Umbilical cord (tissue), 2 donors: ENCODE data around the gene TSPEAR. TPM values are rescaled to one million over a fixed set of nuclear protein-coding genes. Genes with fewer than 3 reads are reported as not detected.
"Not testable (repeated sequence)": the region's sequence is repeated elsewhere in the genome, so short reads cannot be mapped to it uniquely, and the experiment has no call there.

Source experiments
- DNase-seq: peaks from one replicate; pipeline ENCODE4 v3.0.0-alpha.2; 2015; ENCODE audit warnings: low spot score
- total RNA-seq: library from RNA; depleted of rRNA; stranded (reverse); fragments of >200 nt; gene quantifications from one replicate; pipeline ENCODE4 v1.2.3, GENCODE V29; 2014; ENCODE audit warnings: low replicate concordance; ENCODE audit not compliant: insufficient read depth

TSPEAR gene
- total RNA-seq, 1 donor from 2014 or later: not detected

DNA sequence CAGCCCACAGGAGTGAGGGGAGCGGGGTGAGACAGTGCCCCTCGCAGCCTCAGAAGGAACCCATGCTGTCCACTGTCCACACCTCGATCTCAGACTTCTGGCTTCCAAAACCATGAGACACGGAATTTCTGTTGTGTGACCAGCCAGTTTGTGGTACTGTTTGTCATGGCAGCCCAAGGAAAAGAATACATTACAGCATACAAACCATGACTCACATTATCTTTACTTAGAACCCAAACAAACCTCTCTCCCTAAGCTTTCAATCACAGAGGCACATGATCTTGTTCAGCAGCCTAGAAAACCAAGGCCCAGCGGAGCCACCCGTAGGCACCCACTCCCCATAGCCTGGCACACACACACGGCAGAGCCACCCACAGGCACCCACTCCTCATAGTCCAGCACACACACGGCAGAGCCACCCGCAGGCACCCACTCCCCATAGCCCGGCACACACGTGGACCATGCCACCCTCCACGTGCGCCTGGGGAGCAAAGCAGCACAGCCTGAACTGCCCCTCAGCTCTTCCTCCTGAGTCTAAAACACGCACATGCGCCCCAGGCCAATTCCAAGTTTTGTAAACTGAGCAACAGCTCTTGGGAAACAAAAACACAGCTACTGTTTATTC lies 138.3 kb downstream of the TSPEAR start:
- no peak for DNase-seq

DNA sequence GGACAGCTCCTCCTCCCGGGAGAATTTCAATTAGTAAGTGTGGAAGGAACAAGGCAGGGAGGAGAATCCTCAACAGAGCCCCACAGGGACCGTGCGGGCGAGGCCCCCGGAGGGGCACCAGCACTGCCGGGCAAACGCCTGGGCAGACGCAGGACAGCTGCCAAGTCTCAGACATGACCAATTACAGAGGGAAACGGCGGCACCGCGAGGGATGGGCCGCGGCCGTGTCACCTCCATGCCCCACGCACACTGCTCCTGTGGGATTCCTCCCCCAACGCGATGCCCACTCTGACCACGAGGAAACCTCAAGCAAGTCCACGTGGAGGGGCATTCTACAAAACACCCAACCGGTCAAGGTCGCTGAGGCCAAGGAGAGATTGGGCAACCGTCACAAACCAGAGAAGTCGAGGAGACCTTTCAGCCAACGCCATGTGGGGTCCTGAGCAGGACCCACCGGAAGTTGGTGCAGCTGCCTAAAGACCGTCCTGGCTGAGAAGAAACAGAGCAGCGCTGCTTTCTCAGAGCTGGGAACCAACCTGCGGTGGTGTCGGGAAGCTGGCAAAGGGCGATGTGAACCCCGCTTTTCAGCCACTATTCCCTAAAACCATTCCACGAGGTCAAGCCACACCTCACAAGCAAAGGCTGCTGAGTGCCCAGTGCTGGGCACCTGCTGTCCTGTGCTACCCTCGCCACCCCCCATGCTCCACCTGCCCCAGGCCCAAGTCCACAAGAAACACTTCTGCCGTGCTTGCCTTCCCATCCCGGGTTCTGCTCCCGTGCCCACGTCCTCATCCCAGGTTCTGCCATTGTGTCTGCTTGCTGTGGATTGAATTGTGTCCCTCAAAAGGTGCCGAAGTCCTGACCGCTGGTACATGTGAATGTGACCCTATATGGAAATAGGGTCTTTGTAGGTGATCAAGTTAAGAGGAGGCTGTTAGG lies 139.3 kb downstream of the TSPEAR start:
- no peak for DNase-seq

DNA sequence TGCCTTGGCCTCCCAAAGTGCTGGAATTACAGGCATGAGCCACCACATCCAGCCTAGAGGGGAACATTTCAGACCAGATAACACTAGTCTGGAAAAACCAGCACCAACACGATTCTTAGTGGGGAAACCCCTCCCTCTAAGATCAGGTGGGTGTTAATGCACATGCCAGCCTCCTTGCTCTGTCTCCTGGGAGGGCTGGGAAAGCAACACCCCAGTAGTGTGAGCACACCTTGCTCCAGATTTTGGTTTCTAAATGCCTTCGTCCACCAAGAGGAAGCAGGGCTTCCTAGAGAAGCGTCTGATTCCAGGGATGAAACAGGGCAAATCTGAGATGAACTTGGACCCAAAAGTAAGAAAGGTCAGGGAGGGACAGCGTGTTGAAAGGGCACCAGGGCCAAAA lies 140.1 kb downstream of the TSPEAR start:
- DNase-seq: no peak

DNA sequence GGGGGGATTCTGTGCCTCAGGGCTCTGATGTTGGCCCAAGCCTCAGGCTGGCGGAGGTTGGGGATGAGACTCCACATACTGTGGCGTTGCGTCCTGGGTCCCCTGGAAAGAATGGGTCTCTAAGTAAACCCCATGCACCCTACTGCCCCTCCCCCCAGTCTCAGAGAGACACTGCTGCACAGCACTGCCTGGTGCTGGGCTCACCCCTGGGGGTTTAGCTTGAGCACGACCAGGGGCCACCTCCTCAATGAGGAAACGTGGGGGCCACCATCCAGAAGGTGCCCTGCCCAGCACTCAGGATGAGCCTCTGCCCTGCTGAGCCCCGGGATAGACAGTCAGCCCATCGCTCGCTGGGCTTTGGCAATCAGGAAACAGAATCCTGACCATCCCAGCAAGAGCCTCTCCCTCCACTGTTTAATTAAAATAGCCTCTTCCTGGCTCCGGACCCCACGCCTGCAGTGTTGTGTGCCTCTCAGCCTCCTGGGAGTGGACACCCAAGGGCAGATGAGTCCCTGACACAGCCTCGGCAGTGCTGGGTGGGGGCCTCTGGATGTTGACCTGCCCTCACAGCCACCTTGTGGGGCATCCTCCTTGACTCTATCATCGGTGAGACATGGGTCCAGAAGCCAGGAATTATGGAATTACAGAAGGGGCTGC lies 141.4 kb downstream of the TSPEAR start:
- no peak for DNase-seq

DNA sequence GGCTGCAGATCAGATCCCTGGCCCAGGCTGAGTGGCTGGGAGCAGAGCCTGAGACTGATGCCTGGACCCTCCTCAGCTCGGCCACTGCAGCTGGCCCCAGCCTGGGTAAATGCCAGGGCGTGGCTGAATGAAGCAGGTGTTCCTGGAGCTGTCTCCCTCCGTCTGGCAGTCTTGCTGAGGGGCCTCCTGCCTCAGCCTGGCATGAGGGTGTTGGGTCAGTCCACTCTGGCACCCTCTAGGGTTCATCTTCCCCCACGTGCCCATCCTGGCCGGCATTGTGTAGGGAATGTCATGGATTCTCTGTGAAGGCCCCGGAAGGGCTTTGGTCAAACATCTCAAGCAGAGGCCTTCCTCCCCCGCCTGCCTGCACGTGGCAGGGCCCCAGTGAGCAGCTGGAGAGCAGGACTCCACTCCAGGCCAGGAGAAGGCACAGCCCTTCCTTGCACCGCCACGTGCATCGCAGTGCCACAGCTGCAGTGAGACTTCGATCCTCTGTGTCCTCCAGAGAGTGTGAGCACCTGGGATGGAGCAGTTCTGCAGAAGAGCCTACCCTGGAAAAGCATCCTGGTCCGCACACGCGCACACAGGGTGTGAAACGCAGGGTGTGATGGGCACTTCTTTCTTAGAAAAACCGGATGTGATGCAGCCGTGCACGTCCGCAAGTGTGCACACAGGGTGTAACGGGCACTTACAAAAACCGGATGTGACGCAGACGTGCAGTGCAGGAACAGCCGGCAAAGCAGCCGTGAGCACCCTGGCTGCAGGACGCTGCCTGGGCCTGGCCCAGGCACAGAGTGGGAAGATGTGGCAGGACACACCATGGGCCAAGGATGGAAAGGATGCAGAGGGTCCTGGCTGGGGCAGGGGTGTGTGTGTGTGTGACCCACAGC lies 142.5 kb downstream of the TSPEAR start:
- DNase-seq: no peak

DNA sequence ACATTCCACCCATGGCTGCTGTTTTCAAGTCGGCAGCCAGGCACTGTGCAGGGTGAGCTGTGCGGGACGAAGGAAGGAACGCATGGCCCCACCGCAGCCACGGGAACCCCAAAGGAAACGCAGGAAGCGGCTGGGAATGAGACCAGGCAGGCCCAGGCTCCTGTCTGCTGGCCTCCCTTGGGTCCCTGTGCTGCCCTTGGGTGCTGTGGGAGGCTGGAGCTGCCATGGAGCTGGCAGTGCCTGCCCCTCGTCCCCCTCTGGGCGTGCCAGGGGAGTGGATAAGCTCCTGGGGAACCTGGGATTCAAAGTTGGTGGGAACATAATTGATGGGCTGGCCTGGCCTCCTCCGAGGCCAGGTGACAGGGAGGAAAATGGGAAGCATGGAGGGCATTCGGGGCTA lies 143.1 kb downstream of the TSPEAR start:
- DNase-seq: no peak

DNA sequence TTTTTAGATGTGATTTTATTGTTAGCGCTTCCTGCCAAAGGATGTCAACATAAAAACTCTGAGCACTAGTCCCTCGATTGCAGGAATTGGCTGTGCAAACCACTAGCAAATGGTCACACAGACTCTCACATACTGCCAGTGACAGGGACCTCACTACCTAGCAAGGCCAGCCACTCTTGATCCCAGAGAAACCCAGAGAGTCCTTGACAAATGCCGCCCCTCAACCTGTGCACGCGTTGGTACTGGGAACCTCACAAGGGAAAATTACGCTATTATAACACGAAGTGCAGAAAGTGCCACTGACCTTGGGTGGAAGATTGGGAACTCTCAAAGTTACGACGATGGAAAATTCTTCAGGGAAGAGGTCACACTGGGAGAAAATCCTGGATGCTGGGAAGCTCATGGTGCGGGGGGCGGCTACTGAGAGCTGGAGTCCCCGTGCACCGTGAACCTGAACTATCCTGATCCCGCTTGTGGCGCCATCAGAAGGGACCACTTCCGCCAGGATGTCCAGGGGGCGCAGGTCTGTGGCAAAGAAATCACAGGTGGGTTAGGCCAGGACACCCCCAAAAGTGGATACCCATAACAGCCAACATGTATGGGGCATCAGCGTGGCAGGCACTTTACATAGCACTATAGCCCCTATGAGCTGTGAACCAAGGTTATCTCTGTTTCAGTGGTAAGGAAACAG lies 143.7 kb downstream of the TSPEAR start:
- no peak for DNase-seq

DNA sequence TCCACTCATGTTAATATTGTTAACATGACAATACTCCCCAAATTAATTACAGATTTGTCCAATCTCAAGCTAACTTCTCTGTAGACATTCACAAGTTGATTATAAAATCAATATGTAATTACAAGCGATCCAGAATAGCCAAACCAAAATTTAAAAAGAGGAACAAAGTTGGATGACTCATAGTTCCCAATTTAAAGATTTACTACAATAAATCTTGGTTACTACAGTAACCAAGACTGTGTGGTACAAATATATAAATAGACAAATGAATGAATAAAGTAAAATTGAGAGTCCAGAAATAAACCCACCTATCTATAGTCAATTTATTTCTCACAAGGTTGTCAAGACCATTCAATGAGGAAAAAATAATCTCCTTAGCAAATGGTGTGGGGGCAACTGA lies 145.0 kb downstream of the TSPEAR start:
- no peak for DNase-seq

DNA sequence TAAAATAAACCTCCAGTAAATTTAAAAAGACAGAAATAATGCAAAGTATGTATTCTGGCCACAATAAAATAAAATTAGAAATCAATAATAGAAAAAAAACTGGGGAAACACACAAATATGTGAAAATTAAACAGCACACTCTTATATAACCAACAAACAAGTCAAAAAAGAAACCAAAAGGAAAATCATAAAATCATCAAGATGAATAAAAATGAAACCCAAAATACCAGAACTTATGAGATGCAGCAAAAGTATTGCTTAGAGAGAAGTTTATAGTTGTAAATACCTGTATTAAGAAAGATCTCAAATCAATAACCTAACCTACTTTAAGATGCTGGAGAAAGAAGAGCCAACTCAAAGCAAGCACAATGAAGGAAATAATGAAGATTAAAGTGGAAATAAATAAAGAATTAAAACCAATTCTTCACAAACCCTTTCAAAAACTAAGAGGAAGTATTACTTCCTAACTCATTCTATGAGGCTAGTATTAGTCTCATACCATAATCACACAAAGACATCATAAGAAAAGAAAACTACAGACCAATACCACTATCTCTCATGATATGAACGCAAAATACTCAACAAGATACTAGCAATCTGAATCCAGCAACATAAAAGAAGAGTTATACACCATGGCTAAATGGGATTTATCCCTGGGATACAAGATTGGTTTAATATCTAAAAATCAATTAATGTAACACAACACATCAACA lies 146.3 kb downstream of the TSPEAR start:
- DNase-seq: no peak

DNA sequence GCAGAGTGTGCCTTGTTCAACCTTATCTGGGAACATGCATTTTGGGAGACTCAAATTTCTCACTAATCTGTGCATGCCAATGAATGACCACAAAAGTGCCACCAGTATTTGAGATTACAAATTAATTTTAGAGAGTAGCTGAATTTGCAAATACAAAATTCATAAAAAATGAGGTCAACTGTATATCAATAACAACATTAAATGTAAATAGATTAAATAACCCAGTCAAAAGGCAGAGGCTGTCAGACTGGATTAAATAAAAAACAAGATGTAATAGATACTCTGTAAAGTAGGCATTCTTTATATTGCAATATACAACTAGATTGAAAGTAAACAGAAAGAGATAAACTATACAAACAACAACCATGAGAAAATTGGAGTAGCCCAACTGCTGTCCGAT lies 147.3 kb downstream of the TSPEAR start:
- DNase-seq: no peak

DNA sequence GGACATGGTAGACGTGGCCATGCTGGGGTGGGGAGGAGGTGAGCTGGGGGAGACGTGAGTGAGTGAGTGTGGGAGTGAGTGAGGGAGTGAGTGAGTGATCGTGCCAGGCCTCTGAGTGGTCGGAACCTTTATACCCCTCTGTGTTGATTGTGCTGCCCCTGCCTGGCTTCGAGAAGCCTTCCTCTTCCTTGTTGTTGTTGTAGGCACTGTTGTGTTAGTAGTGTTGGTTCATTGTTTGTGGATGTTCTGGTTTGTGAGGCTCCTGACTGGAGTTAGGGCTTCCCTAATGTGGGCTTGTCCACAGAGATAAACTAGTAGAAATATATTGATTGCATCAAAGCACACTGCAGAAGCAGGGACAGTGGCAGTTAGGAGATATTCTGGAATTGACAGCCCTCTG lies 152.7 kb downstream of the TSPEAR start, which contains the start of gene KRTAP10-3:
TSS of gene KRTAP10-3 (minus strand) at position 101 of the 400 bp plus-strand sequence. CDS start at position 21, 80 bp downstream.
- DNase-seq: no peak

DNA sequence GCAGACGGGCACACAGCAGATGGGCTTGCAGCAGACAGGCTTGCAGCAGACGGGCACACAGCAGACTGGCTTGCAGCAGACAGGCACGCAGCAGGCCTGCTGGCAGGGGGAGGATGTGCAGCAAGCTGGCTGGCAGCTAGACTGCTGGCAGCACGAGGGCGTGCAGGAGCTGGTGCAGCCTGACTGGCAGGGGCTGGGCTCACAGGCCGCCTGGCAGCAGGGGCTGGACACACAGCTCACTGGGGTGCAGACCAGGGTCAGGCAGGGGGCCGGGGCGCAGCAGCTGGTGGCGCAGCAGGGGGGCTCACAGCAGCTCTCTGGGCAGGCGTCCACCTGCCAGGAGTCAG lies 153.1 kb downstream of the TSPEAR start:
- not testable (repeated sequence) for DNase-seq

DNA sequence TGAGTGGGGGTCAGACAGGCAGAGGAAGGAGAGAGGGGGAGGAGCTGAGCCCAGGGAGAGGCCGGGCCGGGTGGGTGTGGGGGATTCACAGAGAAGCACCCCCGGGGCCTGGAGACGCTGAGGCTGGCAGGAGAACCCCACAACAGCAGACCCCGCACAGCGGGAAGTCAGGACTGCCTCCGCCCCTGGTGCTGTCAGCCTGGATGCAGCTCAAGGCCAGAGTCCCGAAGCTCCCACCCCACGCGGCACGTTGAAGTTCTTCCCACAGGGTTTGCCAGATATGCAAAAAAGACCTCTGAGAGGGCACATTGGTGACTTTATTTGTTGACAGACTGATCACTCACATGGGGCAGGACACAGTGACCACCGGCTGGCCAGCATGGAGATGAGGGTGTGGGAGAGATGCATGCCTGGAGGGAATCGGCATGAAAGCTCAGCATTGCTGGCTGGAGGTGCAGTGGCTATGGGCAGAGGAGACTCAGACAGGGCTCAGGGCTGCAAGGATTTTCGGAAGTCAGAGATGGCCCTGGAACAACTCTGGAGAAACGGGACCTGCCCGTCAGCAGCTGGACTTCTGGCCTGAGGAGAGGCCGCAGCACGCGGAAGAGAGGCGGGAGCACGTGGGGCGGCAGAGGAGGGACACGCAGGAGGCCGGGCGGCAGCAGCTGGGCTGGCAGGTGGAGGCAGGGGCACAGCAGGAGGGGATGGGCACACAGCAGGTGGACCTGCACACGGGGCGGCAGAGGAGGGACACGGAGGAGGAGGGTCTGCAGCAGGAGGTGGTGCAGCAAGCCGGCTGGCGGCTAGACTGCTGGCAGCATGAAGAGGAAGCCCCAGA lies 153.7 kb downstream of the TSPEAR start:
- DNase-seq: no peak

DNA sequence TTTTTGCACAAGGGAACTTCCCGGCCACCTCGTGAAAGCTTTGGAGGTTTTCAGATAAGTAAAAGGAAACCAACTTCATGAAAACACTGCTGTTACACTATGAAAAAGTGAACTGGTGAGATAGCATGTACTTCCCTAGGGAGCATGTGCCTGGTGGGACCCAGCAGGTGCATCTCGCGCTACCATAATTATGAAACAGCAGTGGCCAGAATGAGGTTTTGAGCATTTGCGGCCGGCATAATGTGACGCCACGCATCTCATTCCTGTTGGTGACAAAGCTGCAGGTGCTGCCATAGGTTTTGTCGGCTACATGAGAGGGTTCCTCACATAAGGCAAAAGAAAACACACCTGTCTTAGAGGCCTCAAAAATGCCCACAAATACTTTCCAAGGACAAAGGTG lies 154.5 kb downstream of the TSPEAR start:
- DNase-seq: no peak

DNA sequence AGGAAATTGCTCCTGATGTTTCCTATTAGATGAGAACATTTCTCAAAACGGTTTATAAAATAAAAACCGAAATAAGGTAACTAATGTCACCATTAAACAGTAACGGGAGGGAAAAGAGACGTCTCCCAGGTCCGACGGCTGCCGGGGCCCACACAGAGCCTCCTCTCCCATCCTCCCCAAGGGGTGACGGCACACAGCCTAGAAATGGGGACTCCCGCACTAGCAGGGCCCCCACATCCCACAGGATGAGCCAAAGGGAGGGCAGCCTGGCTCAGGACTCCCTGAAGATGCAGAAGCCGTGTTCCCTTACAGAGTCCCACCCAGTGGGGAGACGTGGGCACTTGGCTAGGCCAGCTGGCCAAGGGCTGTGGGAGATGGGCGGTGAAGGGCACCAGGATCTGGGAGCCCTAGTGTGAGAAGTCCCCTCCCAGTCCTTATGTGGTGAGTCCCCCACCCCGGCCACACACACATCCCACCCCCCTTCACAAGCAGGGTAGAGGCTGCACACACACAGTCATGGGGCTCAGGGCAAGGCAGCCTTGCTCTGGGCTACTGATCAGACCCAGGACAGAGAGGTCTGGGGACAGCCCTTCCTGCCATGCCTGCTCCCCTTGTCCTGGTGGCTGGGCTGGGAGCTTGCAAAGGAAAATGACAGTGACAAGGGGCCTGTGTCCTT lies 156.0 kb downstream of the TSPEAR start:
- DNase-seq: no peak

DNA sequence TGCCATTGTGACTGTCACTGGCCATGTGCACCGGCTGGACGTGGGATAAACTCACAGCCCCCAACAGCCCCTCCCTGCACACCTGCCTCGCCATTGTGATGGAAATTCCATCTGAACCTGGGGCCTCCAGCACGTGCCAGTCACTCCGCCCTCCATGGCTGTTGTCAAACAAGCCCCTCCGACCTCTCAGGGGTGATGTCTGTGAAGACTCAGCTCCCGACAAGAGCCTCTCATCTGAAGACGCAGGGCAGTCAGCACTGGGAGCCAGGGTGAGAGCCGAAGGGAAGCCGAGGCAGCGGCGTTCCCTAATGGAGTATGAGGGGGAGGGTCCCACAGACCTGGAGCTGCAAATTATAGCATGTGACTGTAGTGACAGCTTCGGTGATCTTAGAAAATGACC lies 158.7 kb downstream of the TSPEAR start:
- DNase-seq: no peak

DNA sequence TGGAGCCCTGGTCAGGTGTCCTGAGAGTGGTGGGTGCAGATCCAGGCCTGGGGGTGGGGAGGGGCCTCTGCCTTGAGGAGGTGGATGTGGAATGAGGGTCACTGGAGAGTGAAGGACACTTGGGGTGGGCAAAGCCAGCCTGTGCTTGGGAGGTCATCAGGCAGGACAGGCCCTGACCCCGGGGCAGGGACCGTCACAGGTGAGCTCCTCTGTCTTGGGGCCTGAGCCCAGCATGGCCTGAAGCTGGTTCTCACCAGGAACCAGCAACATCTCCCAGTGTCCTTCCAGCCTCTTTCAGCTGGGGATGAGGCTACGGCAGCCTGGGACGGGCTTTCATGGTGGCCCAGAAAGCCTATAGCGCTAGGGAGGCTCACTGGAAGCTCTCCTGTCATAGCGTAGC lies 159.2 kb downstream of the TSPEAR start:
- no peak for DNase-seq

DNA sequence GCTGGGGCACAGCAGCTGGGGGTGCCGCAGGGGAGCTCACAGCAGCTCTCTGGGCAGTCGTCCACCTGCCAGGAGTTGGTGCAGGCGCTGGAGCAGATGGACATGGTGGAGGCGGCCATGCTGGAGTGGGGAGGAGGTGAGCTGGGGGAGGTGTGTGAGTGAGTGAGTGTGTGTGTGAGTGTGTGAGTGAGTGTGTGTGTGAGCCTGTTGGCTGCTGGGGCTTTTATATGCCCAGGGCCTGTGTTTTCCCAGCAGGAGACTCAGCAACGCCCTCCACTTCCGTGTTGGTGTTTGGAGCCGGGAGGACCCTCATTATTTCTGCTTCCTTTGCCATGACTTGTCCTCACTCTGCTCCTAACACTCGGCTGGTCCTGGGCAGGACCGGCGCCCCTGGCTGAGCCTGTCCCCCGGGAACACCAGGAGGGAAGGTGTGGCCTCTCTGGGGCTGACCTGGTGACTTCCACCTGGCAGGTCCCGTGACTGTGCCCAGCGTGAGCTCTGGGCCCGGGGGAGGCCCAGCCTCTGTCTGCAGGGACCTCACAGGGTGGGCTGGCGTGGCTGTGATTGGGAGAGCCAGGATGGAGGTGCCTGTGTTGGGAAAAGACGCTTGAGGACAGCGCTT lies 159.9 kb downstream of the TSPEAR start, which contains the start of gene KRTAP10-2:
TSS of gene KRTAP10-2 (minus strand) at position 166 of the 622 bp plus-strand sequence. CDS start at position 119, 47 bp downstream.
- DNase-seq: no peak
